Measurements from ENCODE around the gene APOA1. TPM values are rescaled to one million over a fixed set of nuclear protein-coding genes. Genes with fewer than 3 reads are reported as not detected.

The APOA1 gene
- total and polyA plus RNA-seq, 10 of the 15 experiments (the other 5 are each of a cell fraction or from before 2014, with no cell fraction given), result 0.10 to 2.4 (median 0.24) TPM; not detected in 3

GRCh38 chr11:116791002-116791812 is 46.2 kb downstream of the APOA1 start:
- peaks cover 19% of the 10 kb centered on the region for H3K79me2 ChIP-seq (ENCODE audit: control insufficient read depth, insufficient read depth, low read length)
- peaks cover 14% of the 10 kb centered on the region for H3K4me1 ChIP-seq (ENCODE audit: control insufficient read depth, insufficient read depth, low read length)
- no peaks in the 10 kb centered on the region; a peak in 1 of 4 replicates for H3K36me3 ChIP-seq (ENCODE audit: control insufficient read depth in 2 of 2, insufficient read depth in 2 of 2, low read length in 1 of 2)
- ChIA-PET RAD21 (ENCODE audit: unreplicated experiment) (interaction anchor here (0.6 to 3.5 kb wide), 19 partner anchors 9 to 439 kb away, joined by 3 to 56 read pairs (median 4); partner anchors contain the start of gene APOA1), POLR2A (interaction anchor here (1.7 kb wide), 1 partner anchor 44 kb away, joined by 9 read pairs; no protein-coding TSS in a partner anchor), CTCF (interaction anchor here (0.6 to 10.9 kb wide), 38 partner anchors 8 to 438 kb away, joined by 3 to 183 read pairs (median 5); partner anchors contain the start of genes APOA1, APOA4, BUD13 and SIDT2), SMC1A (ENCODE audit: uncharacterized antibody, unreplicated experiment) (interaction anchor here (0.8 to 7.5 kb wide), 11 partner anchors 22 to 436 kb away, joined by 3 to 46 read pairs (median 3); no protein-coding TSS in a partner anchor)
- no peaks in the 10 kb centered on the region for H3K9me3 ChIP-seq (replicated peaks; ENCODE audit: control insufficient read depth, insufficient read depth, low read length)
- ATAC-seq (peak; percentile 73), FAIRE-seq (no peak), DNase-seq (ENCODE audit: low read depth, low spot score) (no peak)
- no peaks in the 10 kb centered on the region for H4K20me1 ChIP-seq (ENCODE audit: control insufficient read depth, insufficient read depth)
- H2AFZ ChIP-seq (ENCODE audit: control insufficient read depth, low read depth, low read length), result peak overlapping the region; percentile 63
- no peaks in the 10 kb centered on the region for H3K27me3 ChIP-seq (replicated peaks in 1 of 2; ENCODE audit: control insufficient read depth in 2 of 2, insufficient read depth in 2 of 2, low read length in 1 of 2)
- intact Hi-C loops (cut with micrococcal nuclease; ENCODE audit: unreplicated experiment), result loop anchor here (1.0 to 5.0 kb wide), 3 partner anchors 45 to 436 kb away; no protein-coding TSS in a partner anchor
- in situ Hi-C loops (cut with MboI), result no loop called here
- no peak overlapping the region for H3K9ac ChIP-seq (ENCODE audit: control insufficient read depth, insufficient read depth, low read length)
- H3K27ac ChIP-seq (ENCODE audit: control insufficient read depth, insufficient read depth), result no peak overlapping the region
- BruUV-seq (replicated peaks), result no TSS peak
- no peak overlapping the region for H3K4me3 ChIP-seq
- 28% methylated on average over 31 of the region's 31 CpGs for WGBS (ENCODE audit: insufficient coverage, insufficient replicate concordance, low lambda C conversion rate, missing lambda C conversion rate)
- no peak overlapping the region; the same call in 1 of the 2 replicates for H3K4me2 ChIP-seq (ENCODE audit: control insufficient read depth, insufficient read depth)
- no peak for TF ChIP-seq WRNIP1 (IDR thresholded peaks at IDR 0.05; ENCODE audit: borderline replicate concordance, low read depth, low read length)
- TF ChIP-seq CHD1 (IDR thresholded peaks at IDR 0.05; ENCODE audit: low read depth, low read length), result no peak
- TF ChIP-seq KAT2A (conservative IDR thresholded peaks at IDR 0.05; ENCODE audit: control insufficient read depth, low read depth, low read length), result no peak
- TF ChIP-seq RFX5 (IDR thresholded peaks at IDR 0.05; ENCODE audit: low read depth, low read length), result no peak
- no peak for TF ChIP-seq CHD4 (IDR thresholded peaks at IDR 0.05)
- TF ChIP-seq CBX3 (IDR thresholded peaks at IDR 0.05; ENCODE audit: borderline replicate concordance, low read depth), result no peak
- TF ChIP-seq ZBTB11 (CRISPR knock-in tag; IDR thresholded peaks at IDR 0.05), result no peak
- no peak for TF ChIP-seq NR2F1 (conservative IDR thresholded peaks at IDR 0.05)
- TF ChIP-seq POU2F2 (IDR thresholded peaks at IDR 0.05; ENCODE audit: borderline replicate concordance, low read depth, low read length), result no peak
- TF ChIP-seq NFYB (IDR thresholded peaks at IDR 0.05; ENCODE audit: insufficient read depth, low read depth, low read length), result no peak
- TF ChIP-seq SMC3 (IDR thresholded peaks at IDR 0.05; ENCODE audit: borderline replicate concordance, low read length), result peak; percentile 82
- TF ChIP-seq RAD21 (IDR thresholded peaks at IDR 0.05; ENCODE audit: insufficient read depth, low read depth, low read length), result peak; percentile 71
- TF ChIP-seq RCOR1 (conservative IDR thresholded peaks at IDR 0.05; ENCODE audit: low read depth, low read length), result no peak
- no peak for TF ChIP-seq ZSCAN29 (IDR thresholded peaks at IDR 0.05)
- TF ChIP-seq YY1 (IDR thresholded peaks at IDR 0.05; ENCODE audit: low read depth, low read length), result peak; percentile 79
- no peak for TF ChIP-seq NR2C2 (IDR thresholded peaks at IDR 0.05; ENCODE audit: borderline replicate concordance, control insufficient read depth, insufficient read length, low read depth)
